Right cardiac atrium (tissue), 5 donors: Measurements from ENCODE around the gene PRDM16. TPM values are rescaled to one million over a fixed set of nuclear protein-coding genes. Genes with fewer than 3 reads are reported as not detected.
A peak's percentile ranks its signal among the peaks of the same experiment; 100 is the strongest.

Experiments used
- ATAC-seq, 2 donors: fragments of 200-7000 bp; cut with Tn5 transposase; one replicate each; pipeline versions ENCODE4 v1.8.0 to v1.9.1; 2020; ENCODE audit warnings: moderate library complexity in 2 of 2, mild to moderate bottlenecking in 1 of 2
- DNase-seq, 3 donors: peaks; one replicate each; pipeline ENCODE4 v3.0.0-alpha.2; 2020
- H3K27ac ChIP-seq: one replicate; pipeline ENCODE4 v1.5.1; 2013; ENCODE audit warnings: mild to moderate bottlenecking, low read length, control low read depth, moderate library complexity
- H3K27me3 ChIP-seq: one replicate; pipeline ENCODE4 v1.6.1; 2013; ENCODE audit not compliant: control insufficient read depth, insufficient read depth
- H3K4me1 ChIP-seq: one replicate; pipeline ENCODE4 v1.6.1; 2013; ENCODE audit warnings: low read length; ENCODE audit not compliant: control insufficient read depth, insufficient read depth
- H3K4me3 ChIP-seq: one replicate; pipeline ENCODE4 v1.5.1; 2013; ENCODE audit warnings: low read length, control low read depth
- H3K9me3 ChIP-seq: one replicate; pipeline ENCODE4 v1.6.1; 2013; ENCODE audit warnings: low read length; ENCODE audit not compliant: control insufficient read depth
- WGBS: extraction: QIAGEN DNeasy Blood & Tissue Kit; methylation state at CpG from one replicate; pipeline ENCODE4 v1.1.7; 2013; 5-methylcytosine and 5-hydroxymethylcytosine counted together
- intact Hi-C, 4 donors: fragments of 100-400 bp; cut with DNase I; formaldehyde crosslinking; loops; one replicate each; pipeline versions ENCODE4 v1.11.0 to v1.14.0; 2022 to 2023
- polyA plus RNA-seq: library from polyadenylated mRNA; stranded (reverse); fragments of 200-250 nt; gene quantifications from one replicate; pipeline ENCODE4 v1.2.3, GENCODE V29; 2013
- total RNA-seq, 4 donors: library from RNA; stranded (reverse); fragmentation: NEBNext Ultra II Directional; extraction: Animal tissue kit (Norgen Biotek cat#: 25700); gene quantifications; one replicate each; pipeline ENCODE4 v1.2.1, GENCODE V29; 2021
- donor health status: healthy with polysubstance abuse.
- donor health status: DM: no; HTN: yes; CAD: no.
- donor health status: DM: no; HTN: no; CAD: no.
- donor health status: DM: no; HTN: yes; CAD: no; lungs with severe emphysema.
- donor health status: DM: yes; HTN: yes; CAD: no.

Gene PRDM16
- total and polyA plus RNA-seq, 5 donors: 1.1 to 2.9 (median 1.9) TPM

- H3K27ac ChIP-seq: no peak overlapping the region
- H3K27me3 ChIP-seq: no peaks in the 10 kb centered on the region
- H3K4me3 ChIP-seq: no peak overlapping the region
- no peaks in the 10 kb centered on the region for H3K9me3 ChIP-seq
- peaks cover 6% of the 10 kb centered on the region for H3K4me1 ChIP-seq
- intact Hi-C loops: no loop called here
- ATAC-seq (no peak), DNase-seq (peak in 2 of 3 donors; percentile 32 to 33)
- WGBS: 84% methylated on average over 34 of the region's 34 CpGs
Measured at GRCh38 chr1:3172431-3173380, 103.7 kb downstream of the PRDM16 start.

GRCh38 chr1:3173381-3173980 lies 104.5 kb downstream of the PRDM16 start:
- Histone ChIP-seq H3K4me3 (no peak overlapping the region), H3K4me1 (peaks cover 6% of the 10 kb centered on the region), H3K9me3 (no peaks in the 10 kb centered on the region), H3K27me3 (no peaks in the 10 kb centered on the region), H3K27ac (no peak overlapping the region)
- no peak for ATAC-seq
- peak in 2 of 3 donors; percentile 19 to 55 for DNase-seq
- WGBS: 90% methylated on average over 30 of the region's 30 CpGs
- intact Hi-C loops: no loop called here

- intact Hi-C loops: no loop called here
- no peak overlapping the region for H3K4me3 ChIP-seq
- peak; percentile 72 to 90 (median 88) for DNase-seq
- peak; percentile 63 to 77 for ATAC-seq
- WGBS: 24% methylated on average over 22 of the region's 22 CpGs
- no peaks in the 10 kb centered on the region for H3K27me3 ChIP-seq
- H3K9me3 ChIP-seq: no peaks in the 10 kb centered on the region
- peaks cover 6% of the 10 kb centered on the region for H3K4me1 ChIP-seq
- peak overlapping the region; percentile 26 for H3K27ac ChIP-seq
Measured at GRCh38 chr1:3174487-3175247, 105.7 kb downstream of the PRDM16 start.

GRCh38 chr1:3175486-3175885 lies 106.5 kb downstream of the PRDM16 start:
- WGBS: 86% methylated on average over 8 of the region's 8 CpGs
- no peaks in the 10 kb centered on the region for H3K9me3 ChIP-seq
- intact Hi-C loops: no loop called here

GRCh38 chr1:3176028-3176427 lies 107.0 kb downstream of the PRDM16 start:
- H3K9me3 ChIP-seq: no peaks in the 10 kb centered on the region
- ATAC-seq: no peak

More at GRCh38 chr1:3175486-3175885, 106.5 kb downstream of the PRDM16 start:
- H3K27me3 ChIP-seq: no peaks in the 10 kb centered on the region
- DNase-seq: peak in 2 of 3 donors; percentile 23 to 39
- no peak overlapping the region for H3K27ac ChIP-seq
- peaks cover 6% of the 10 kb centered on the region for H3K4me1 ChIP-seq
- ATAC-seq: no peak
- no peak overlapping the region for H3K4me3 ChIP-seq

GRCh38 chr1:3176820-3177219 lies 107.8 kb downstream of the PRDM16 start:
- no peaks in the 10 kb centered on the region for H3K9me3 ChIP-seq
- H3K4me3 ChIP-seq: no peak overlapping the region
- no peak overlapping the region for H3K27ac ChIP-seq
- intact Hi-C loops: no loop called here
- no peak for DNase-seq
- no peaks in the 10 kb centered on the region for H3K27me3 ChIP-seq
- H3K4me1 ChIP-seq: peaks cover 3% of the 10 kb centered on the region
- ATAC-seq: no peak
- WGBS: 90% methylated on average over 2 of the region's 2 CpGs

More at GRCh38 chr1:3176028-3176427, 107.0 kb downstream of the PRDM16 start:
- Histone ChIP-seq H3K4me3 (no peak overlapping the region), H3K4me1 (peaks cover 6% of the 10 kb centered on the region), H3K27me3 (no peaks in the 10 kb centered on the region), H3K27ac (no peak overlapping the region)
- peak in 1 of 3 donors; percentile 2 for DNase-seq
- intact Hi-C loops: no loop called here

- H3K27me3 ChIP-seq: no peaks in the 10 kb centered on the region
- WGBS: 91% methylated on average over 16 of the region's 16 CpGs
- intact Hi-C loops: no loop called here
- no peak overlapping the region for H3K27ac ChIP-seq
- no peaks in the 10 kb centered on the region for H3K9me3 ChIP-seq
- no peak overlapping the region for H3K4me3 ChIP-seq
- peak in 1 of 3 donors; percentile 1 for DNase-seq
- ATAC-seq: no peak
- peaks cover 3% of the 10 kb centered on the region for H3K4me1 ChIP-seq
Measured at GRCh38 chr1:3178279-3178678, 109.3 kb downstream of the PRDM16 start.

GRCh38 chr1:3179471-3179870 lies 110.5 kb downstream of the PRDM16 start:
- no peaks in the 10 kb centered on the region for H3K9me3 ChIP-seq
- DNase-seq: peak in 1 of 3 donors; percentile 36
- peaks cover 3% of the 10 kb centered on the region for H3K4me1 ChIP-seq
- no peak for ATAC-seq
- H3K4me3 ChIP-seq: no peak overlapping the region
- intact Hi-C loops: no loop called here
- no peak overlapping the region for H3K27ac ChIP-seq
- WGBS: 94% methylated on average over 15 of the region's 15 CpGs
- H3K27me3 ChIP-seq: no peaks in the 10 kb centered on the region

- intact Hi-C loops: no loop called here
- Histone ChIP-seq H3K4me3 (no peak overlapping the region), H3K9me3 (no peaks in the 10 kb centered on the region), H3K27me3 (no peaks in the 10 kb centered on the region), H3K4me1 (no peaks in the 10 kb centered on the region), H3K27ac (no peak overlapping the region)
- no peak for ATAC-seq
- peak in 1 of 3 donors; percentile 18 for DNase-seq
- 96% methylated on average over 36 of the region's 36 CpGs for WGBS
Measured at GRCh38 chr1:3180915-3181314, 111.9 kb downstream of the PRDM16 start.

GRCh38 chr1:3181956-3182355 lies 113.0 kb downstream of the PRDM16 start:
- intact Hi-C loops: no loop called here
- Histone ChIP-seq H3K4me1 (no peaks in the 10 kb centered on the region), H3K27ac (no peak overlapping the region), H3K9me3 (no peaks in the 10 kb centered on the region), H3K27me3 (no peaks in the 10 kb centered on the region), H3K4me3 (no peak overlapping the region)
- ATAC-seq (no peak), DNase-seq (peak in 1 of 3 donors; percentile 8)
- WGBS: 82% methylated on average over 14 of the region's 14 CpGs
